ENCODE results near the gene AMZ1.
A peak's percentile ranks its signal among the peaks of the same experiment; 100 is the strongest.

AMZ1 gene

DNA sequence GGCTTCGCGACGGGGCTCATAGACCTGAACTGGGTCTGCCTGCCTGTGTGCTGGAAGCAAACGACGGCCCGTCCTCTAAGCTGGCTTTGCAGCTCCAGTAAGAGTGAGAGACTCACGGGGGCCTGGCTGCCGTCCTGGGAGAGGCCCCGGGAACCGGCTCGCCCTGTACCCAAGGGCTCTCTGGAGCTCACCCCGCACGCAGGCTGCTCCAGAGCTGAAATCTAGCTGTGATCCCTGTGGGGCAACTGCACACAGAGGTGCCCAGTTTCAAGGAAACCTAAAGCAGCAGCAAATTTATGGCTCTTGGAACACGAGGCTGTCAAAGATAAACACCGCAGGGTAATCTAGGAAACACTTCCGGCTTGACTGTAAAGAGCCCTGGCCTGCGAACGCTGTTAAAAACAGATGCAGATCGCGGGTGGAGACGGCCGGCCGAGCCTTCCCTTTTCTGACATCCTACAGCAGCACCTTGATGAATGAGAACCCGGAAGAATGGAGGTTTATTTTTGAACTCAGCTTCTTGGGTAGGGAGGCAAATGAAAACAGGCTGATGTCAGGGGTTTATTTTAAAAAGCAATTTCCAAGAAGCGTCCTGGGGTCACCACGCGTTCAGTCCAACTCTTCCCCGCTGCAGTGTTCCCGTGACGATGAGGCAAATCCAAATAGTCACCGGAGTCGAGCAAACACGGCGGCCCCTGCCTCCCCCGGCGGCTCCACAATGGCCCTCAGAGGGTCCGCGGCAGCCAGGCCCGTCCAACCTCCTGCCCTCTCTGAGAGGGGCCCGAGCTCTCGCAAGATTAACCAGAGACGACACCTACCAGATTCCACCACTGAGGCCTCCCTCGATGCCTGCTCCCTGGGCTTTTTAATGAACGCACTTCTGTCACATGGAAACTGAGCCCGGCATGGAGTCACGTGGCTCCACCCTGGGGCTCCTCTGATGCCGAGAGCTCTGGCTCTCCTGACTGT is 29.6 kb downstream of the AMZ1 start:
- peaks cover 76 to 77% of the 10 kb centered on the region in 2 experiments for H3K36me3 ChIP-seq (ENCODE audit: control insufficient read depth in 1 of 2, insufficient read depth in 2 of 2, low read length in 2 of 2)
- no peaks in the 10 kb centered on the region for H3K79me1 ChIP-seq (ENCODE audit: low read length)
- no peak overlapping the region for H2BK120ac ChIP-seq (ENCODE audit: insufficient read depth, low read length, poor library complexity)
- no peak overlapping the region for H3K14ac ChIP-seq (ENCODE audit: low read length)
- H3K27me3 ChIP-seq (ENCODE audit: insufficient read depth, low read length): no peaks in the 10 kb centered on the region
- no peak overlapping the region for H3K23ac ChIP-seq (ENCODE audit: low read length)
- no peak overlapping the region for H3K4me3 ChIP-seq (ENCODE audit: low read depth, low read length)
- H3K4ac ChIP-seq (ENCODE audit: low read depth, low read length): no peak overlapping the region
- peaks cover 17 to 20% of the 10 kb centered on the region in 2 experiments for H3K4me1 ChIP-seq (ENCODE audit: control insufficient read depth in 1 of 2, insufficient read depth in 2 of 2, low read length in 2 of 2)
- no peak overlapping the region for H3K4me2 ChIP-seq (ENCODE audit: low read length)
- no peak for DNase-seq
- H2AK5ac ChIP-seq (ENCODE audit: low read length): no peak overlapping the region
- no peak overlapping the region for H3K27ac ChIP-seq (ENCODE audit: low read depth, low read length)
- H2AFZ ChIP-seq (ENCODE audit: insufficient read depth, low read length, poor library complexity): no peak overlapping the region
- H3K18ac ChIP-seq (ENCODE audit: low read length): no peak overlapping the region
- H2BK5ac ChIP-seq (ENCODE audit: low read depth, low read length, poor library complexity): no peak overlapping the region
- H4K12ac ChIP-seq (ENCODE audit: low read depth, low read length): peak overlapping the region; percentile 27
- no peak overlapping the region for H2BK12ac ChIP-seq (ENCODE audit: low read length)
- WGBS (ENCODE audit: extremely low coverage, insufficient coverage, insufficient read length): no CpG with 5 or more reads among the region's 47 CpGs
- H3K79me2 ChIP-seq (ENCODE audit: control insufficient read depth, insufficient read depth, low read length, poor library complexity): no peaks in the 10 kb centered on the region
- no peak overlapping the region for H4K8ac ChIP-seq (ENCODE audit: low read depth, low read length)
- no peak overlapping the region for H4K91ac ChIP-seq (ENCODE audit: low read depth, low read length)
- H3K9me3 ChIP-seq (ENCODE audit: insufficient read depth, low read depth, low read length): no peaks in the 10 kb centered on the region
- no peak overlapping the region for H3K9ac ChIP-seq (ENCODE audit: low read length)

GRCh38 chr7:2718296-2718965 is 30.4 kb downstream of the AMZ1 start:
- Histone ChIP-seq H3K4me3 (ENCODE audit: low read depth, low read length) (no peak overlapping the region), H3K23ac (ENCODE audit: low read length) (no peak overlapping the region), H3K14ac (ENCODE audit: low read length) (no peak overlapping the region), H2AFZ (ENCODE audit: insufficient read depth, low read length, poor library complexity) (no peak overlapping the region), H3K79me2 (ENCODE audit: control insufficient read depth, insufficient read depth, low read length, poor library complexity) (no peaks in the 10 kb centered on the region), H3K9me3 (ENCODE audit: insufficient read depth, low read depth, low read length) (no peaks in the 10 kb centered on the region), H4K8ac (ENCODE audit: low read depth, low read length) (no peak overlapping the region), H3K36me3 (ENCODE audit: control insufficient read depth in 1 of 2, insufficient read depth in 2 of 2, low read length in 2 of 2) (peaks cover 74 to 75% of the 10 kb centered on the region in 2 experiments), H4K91ac (ENCODE audit: low read depth, low read length) (no peak overlapping the region), H3K4ac (ENCODE audit: low read depth, low read length) (no peak overlapping the region), H3K79me1 (ENCODE audit: low read length) (no peaks in the 10 kb centered on the region), H4K12ac (ENCODE audit: low read depth, low read length) (peak overlapping the region; percentile 51), H2BK5ac (ENCODE audit: low read depth, low read length, poor library complexity) (no peak overlapping the region), H2BK120ac (ENCODE audit: insufficient read depth, low read length, poor library complexity) (no peak overlapping the region), H3K4me1 (ENCODE audit: control insufficient read depth in 1 of 2, insufficient read depth in 2 of 2, low read length in 2 of 2) (peaks cover 14 to 17% of the 10 kb centered on the region in 2 experiments), H3K18ac (ENCODE audit: low read length) (peak overlapping the region; percentile 3), H3K4me2 (ENCODE audit: low read length) (no peak overlapping the region), H2AK5ac (ENCODE audit: low read length) (no peak overlapping the region), H2BK12ac (ENCODE audit: low read length) (no peak overlapping the region), H3K27ac (ENCODE audit: low read depth, low read length) (no peak overlapping the region), H3K9ac (ENCODE audit: low read length) (no peak overlapping the region), H3K27me3 (ENCODE audit: insufficient read depth, low read length) (no peaks in the 10 kb centered on the region)
- no CpG with 5 or more reads among the region's 34 CpGs for WGBS (ENCODE audit: extremely low coverage, insufficient coverage, insufficient read length)
- DNase-seq: no peak

DNA sequence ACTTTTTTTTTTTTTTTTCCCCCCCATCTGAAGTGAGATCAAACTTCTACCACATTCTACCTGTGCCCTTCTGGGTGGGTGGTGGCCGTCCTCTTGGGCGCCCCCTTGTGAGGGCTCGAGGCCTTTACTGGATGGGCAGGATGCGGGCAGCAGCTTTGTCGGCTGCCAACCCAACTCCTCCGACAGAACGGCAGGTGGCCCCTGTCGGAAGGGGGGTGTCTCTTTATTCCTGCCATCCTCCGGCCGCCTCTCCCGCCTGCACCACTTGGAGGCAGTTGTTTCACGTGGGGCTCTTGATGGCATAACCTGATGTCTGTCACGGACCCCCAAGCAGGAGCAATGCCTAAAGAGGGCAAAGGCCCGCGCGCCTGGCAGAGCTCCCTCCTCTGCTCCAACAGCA is 31.0 kb downstream of the AMZ1 start:
- Histone ChIP-seq H3K79me2 (ENCODE audit: control insufficient read depth, insufficient read depth, low read length, poor library complexity) (no peaks in the 10 kb centered on the region), H3K23ac (ENCODE audit: low read length) (no peak overlapping the region), H3K4me3 (ENCODE audit: low read depth, low read length) (no peak overlapping the region), H3K4ac (ENCODE audit: low read depth, low read length) (no peak overlapping the region), H4K8ac (ENCODE audit: low read depth, low read length) (no peak overlapping the region), H4K91ac (ENCODE audit: low read depth, low read length) (no peak overlapping the region), H3K27ac (ENCODE audit: low read depth, low read length) (no peak overlapping the region), H2AK5ac (ENCODE audit: low read length) (no peak overlapping the region), H3K14ac (ENCODE audit: low read length) (no peak overlapping the region), H3K9me3 (ENCODE audit: insufficient read depth, low read depth, low read length) (no peaks in the 10 kb centered on the region), H2AFZ (ENCODE audit: insufficient read depth, low read length, poor library complexity) (no peak overlapping the region), H3K79me1 (ENCODE audit: low read length) (no peaks in the 10 kb centered on the region), H2BK120ac (ENCODE audit: insufficient read depth, low read length, poor library complexity) (no peak overlapping the region), H3K9ac (ENCODE audit: low read length) (no peak overlapping the region), H3K4me2 (ENCODE audit: low read length) (no peak overlapping the region), H2BK12ac (ENCODE audit: low read length) (no peak overlapping the region), H3K4me1 (ENCODE audit: control insufficient read depth in 1 of 2, insufficient read depth in 2 of 2, low read length in 2 of 2) (peaks cover 11 to 14% of the 10 kb centered on the region in 2 experiments), H2BK5ac (ENCODE audit: low read depth, low read length, poor library complexity) (no peak overlapping the region), H3K36me3 (ENCODE audit: control insufficient read depth in 1 of 2, insufficient read depth in 2 of 2, low read length in 2 of 2) (peaks cover 72 to 74% of the 10 kb centered on the region in 2 experiments), H4K12ac (ENCODE audit: low read depth, low read length) (no peak overlapping the region), H3K18ac (ENCODE audit: low read length) (no peak overlapping the region), H3K27me3 (ENCODE audit: insufficient read depth, low read length) (no peaks in the 10 kb centered on the region)
- no CpG with 5 or more reads among the region's 16 CpGs for WGBS (ENCODE audit: extremely low coverage, insufficient coverage, insufficient read length)
- no peak for DNase-seq

- Histone ChIP-seq H2BK12ac (ENCODE audit: low read length) (no peak overlapping the region), H2BK120ac (ENCODE audit: insufficient read depth, low read length, poor library complexity) (no peak overlapping the region)
- no peak for DNase-seq
Observed at GRCh38 chr7:2720024-2720423, 32.0 kb downstream of the AMZ1 start.

More at GRCh38 chr7:2720024-2720423, 32.0 kb downstream of the AMZ1 start:
- WGBS (ENCODE audit: extremely low coverage, insufficient coverage, insufficient read length): no CpG with 5 or more reads among the region's 16 CpGs
- H3K23ac ChIP-seq (ENCODE audit: low read length): no peak overlapping the region
- H3K27ac ChIP-seq (ENCODE audit: low read depth, low read length): no peak overlapping the region
- H3K79me1 ChIP-seq (ENCODE audit: low read length): no peaks in the 10 kb centered on the region
- no peaks in the 10 kb centered on the region for H3K79me2 ChIP-seq (ENCODE audit: control insufficient read depth, insufficient read depth, low read length, poor library complexity)
- H2BK5ac ChIP-seq (ENCODE audit: low read depth, low read length, poor library complexity): no peak overlapping the region
- peaks cover 72 to 74% of the 10 kb centered on the region in 2 experiments for H3K36me3 ChIP-seq (ENCODE audit: control insufficient read depth in 1 of 2, insufficient read depth in 2 of 2, low read length in 2 of 2)
- H4K12ac ChIP-seq (ENCODE audit: low read depth, low read length): no peak overlapping the region
- H3K4me2 ChIP-seq (ENCODE audit: low read length): no peak overlapping the region
- H2AFZ ChIP-seq (ENCODE audit: insufficient read depth, low read length, poor library complexity): no peak overlapping the region
- no peak overlapping the region for H3K9ac ChIP-seq (ENCODE audit: low read length)
- H2AK5ac ChIP-seq (ENCODE audit: low read length): no peak overlapping the region
- H3K4me3 ChIP-seq (ENCODE audit: low read depth, low read length): no peak overlapping the region
- H3K4ac ChIP-seq (ENCODE audit: low read depth, low read length): no peak overlapping the region
- H4K91ac ChIP-seq (ENCODE audit: low read depth, low read length): no peak overlapping the region
- no peak overlapping the region for H3K14ac ChIP-seq (ENCODE audit: low read length)
- H4K8ac ChIP-seq (ENCODE audit: low read depth, low read length): no peak overlapping the region
- no peaks in the 10 kb centered on the region for H3K9me3 ChIP-seq (ENCODE audit: insufficient read depth, low read depth, low read length)
- H3K18ac ChIP-seq (ENCODE audit: low read length): no peak overlapping the region
- H3K4me1 ChIP-seq (ENCODE audit: control insufficient read depth in 1 of 2, insufficient read depth in 2 of 2, low read length in 2 of 2): peaks cover 11 to 14% of the 10 kb centered on the region in 2 experiments
- no peaks in the 10 kb centered on the region for H3K27me3 ChIP-seq (ENCODE audit: insufficient read depth, low read length)
